Uterus (tissue), 4 donors: ENCODE results near the gene ERC2. TPM values are rescaled to one million over a fixed set of nuclear protein-coding genes. Genes with fewer than 3 reads are reported as not detected.

ENCODE experiments used
- DNase-seq, 2 donors: peaks; one replicate each; pipeline ENCODE4 v3.0.0-alpha.2; 2019 to 2020
- H3K27ac ChIP-seq, 2 donors: fragments of 200-600 bp; sonication (generic); 1 replicate in 1 of 2; 2 replicates in 1 of 2; pipeline ENCODE4 v1.5.1; 2016 to 2018
- H3K27me3 ChIP-seq, 2 donors: fragments of 200-600 bp; sonication (generic); one replicate each; pipeline ENCODE4 v1.5.1; 2018 to 2019; ENCODE audit warnings: control low read depth in 1 of 2
- H3K36me3 ChIP-seq, 2 donors: fragments of 200-600 bp; sonication (generic); one replicate each; pipeline ENCODE4 v1.5.1; 2019; ENCODE audit warnings: control low read depth in 1 of 2
- H3K4me1 ChIP-seq, 2 donors: fragments of 200-600 bp; sonication (generic); one replicate each; pipeline ENCODE4 v1.5.1; 2018 to 2019; ENCODE audit warnings: control low read depth in 1 of 2
- H3K4me3 ChIP-seq, 2 donors: fragments of 200-600 bp; sonication (generic); 1 replicate in 1 of 2; 2 replicates in 1 of 2; pipeline ENCODE4 v1.5.1; 2018 to 2019; ENCODE audit warnings: mild to moderate bottlenecking in 1 of 2
- H3K9me3 ChIP-seq, 2 donors: fragments of 200-600 bp; sonication (generic); one replicate each; pipeline ENCODE4 v1.5.1; 2019; ENCODE audit warnings: control low read depth in 1 of 2
- POLR2A ChIP-seq, 2 donors: fragments of 450-650 bp; IDR thresholded peaks; one replicate each; pipeline ENCODE4 v1.6.1; 2016; ENCODE audit warnings: antibody characterized with exemption in 2 of 2, mild to moderate bottlenecking in 1 of 2, moderate library complexity in 1 of 2
- intact Hi-C: fragments of 100-400 bp; cut with DNase I; formaldehyde crosslinking; loops from one replicate; pipeline ENCODE4 v1.15.1; 2023; ENCODE audit warnings: low total_unique reads
- total RNA-seq, 4 donors: library from RNA; depleted of rRNA in 3 of 4; stranded (reverse); fragments of >200 nt in 3 of 4; gene quantifications; one replicate each; pipeline versions ENCODE4 v1.1.0 to v1.2.4, GENCODE V29; 2014 to 2023
- TF ChIP-seq, protein P1 (sequence below), 4 experiments: fragments of 200-600 bp in 2 of 4; fragments of 450-650 bp in 2 of 4; sonication (generic) in 2 of 4; IDR thresholded peaks; one replicate each; pipeline ENCODE4 v1.5.1; 2016 to 2019; ENCODE audit warnings: antibody characterized with exemption in 4 of 4, mild to moderate bottlenecking in 2 of 4, moderate library complexity in 1 of 4
- donor health status: DM: yes; HTN: yes; CAD: no.

Gene ERC2
- total RNA-seq, 4 donors from 2014 or later = 1.7 to 5.5 TPM; not detected in 2

DNA sequence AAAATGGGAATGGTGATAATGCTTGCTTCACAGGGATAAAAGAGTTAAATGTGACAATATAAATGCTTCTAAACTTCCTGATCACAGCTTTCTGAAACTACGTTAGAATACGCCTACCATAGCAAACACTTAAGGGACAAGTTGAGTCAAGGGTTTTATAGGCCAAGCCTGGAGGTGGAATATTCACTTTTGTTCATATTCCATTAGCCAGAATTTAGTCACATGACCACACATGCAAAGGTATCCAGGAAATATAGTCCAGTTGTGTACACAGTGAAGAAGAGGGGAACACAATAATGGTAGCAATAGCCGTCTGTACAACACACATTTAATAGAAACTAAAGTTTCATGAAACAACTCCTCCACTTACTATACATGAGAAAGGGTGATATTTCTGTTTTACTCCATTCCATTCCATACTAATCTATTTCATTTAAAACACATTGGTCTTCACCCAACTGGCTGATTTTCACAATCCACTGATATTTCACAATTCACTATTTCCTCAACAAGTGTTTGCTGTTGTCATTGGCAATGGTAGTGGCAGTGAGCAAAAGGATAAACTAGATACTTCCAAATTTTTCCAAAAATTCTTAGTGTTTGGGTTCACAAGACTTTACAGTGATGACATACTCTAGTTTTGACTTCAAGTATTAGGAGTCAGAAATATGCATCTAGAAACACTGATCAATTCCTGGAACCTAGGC lies 270.9 kb downstream of the ERC2 start:
- Histone ChIP-seq H3K4me1 (no peaks in the 10 kb centered on the region), H3K27me3 (no peaks in the 10 kb centered on the region), H3K27ac (no peak overlapping the region), H3K4me3 (no peak overlapping the region), H3K9me3 (no peaks in the 10 kb centered on the region), H3K36me3 (no peaks in the 10 kb centered on the region)
- intact Hi-C loops = no loop called here
- no peak for DNase-seq
- TF ChIP-seq POLR2A (IDR thresholded peaks at IDR 0.05) = no peak
- TF ChIP-seq, protein P1, sequence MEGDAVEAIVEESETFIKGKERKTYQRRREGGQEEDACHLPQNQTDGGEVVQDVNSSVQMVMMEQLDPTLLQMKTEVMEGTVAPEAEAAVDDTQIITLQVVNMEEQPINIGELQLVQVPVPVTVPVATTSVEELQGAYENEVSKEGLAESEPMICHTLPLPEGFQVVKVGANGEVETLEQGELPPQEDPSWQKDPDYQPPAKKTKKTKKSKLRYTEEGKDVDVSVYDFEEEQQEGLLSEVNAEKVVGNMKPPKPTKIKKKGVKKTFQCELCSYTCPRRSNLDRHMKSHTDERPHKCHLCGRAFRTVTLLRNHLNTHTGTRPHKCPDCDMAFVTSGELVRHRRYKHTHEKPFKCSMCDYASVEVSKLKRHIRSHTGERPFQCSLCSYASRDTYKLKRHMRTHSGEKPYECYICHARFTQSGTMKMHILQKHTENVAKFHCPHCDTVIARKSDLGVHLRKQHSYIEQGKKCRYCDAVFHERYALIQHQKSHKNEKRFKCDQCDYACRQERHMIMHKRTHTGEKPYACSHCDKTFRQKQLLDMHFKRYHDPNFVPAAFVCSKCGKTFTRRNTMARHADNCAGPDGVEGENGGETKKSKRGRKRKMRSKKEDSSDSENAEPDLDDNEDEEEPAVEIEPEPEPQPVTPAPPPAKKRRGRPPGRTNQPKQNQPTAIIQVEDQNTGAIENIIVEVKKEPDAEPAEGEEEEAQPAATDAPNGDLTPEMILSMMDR (IDR thresholded peaks at IDR 0.05) = no peak

DNA sequence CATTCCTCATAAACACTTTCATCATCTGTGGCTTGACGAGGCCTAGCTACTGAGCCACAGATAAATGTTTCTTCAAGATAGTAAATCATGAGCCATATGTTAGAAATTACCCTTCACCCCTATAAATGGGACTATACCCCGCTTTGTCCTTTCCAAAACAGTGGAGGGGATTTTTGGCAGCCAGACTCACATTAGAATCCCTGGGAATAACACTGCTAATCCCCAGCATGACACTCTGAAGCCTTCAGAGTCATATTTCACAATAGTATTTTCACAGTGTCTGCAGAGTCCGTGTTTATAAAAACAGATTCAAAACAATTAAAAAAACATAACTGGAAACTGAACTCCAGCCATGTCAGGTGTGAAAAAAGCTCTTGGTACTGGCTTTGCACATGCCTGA lies 271.6 kb downstream of the ERC2 start:
- no peak for DNase-seq
- Histone ChIP-seq H3K4me1 (no peaks in the 10 kb centered on the region), H3K27ac (no peak overlapping the region), H3K36me3 (no peaks in the 10 kb centered on the region), H3K27me3 (no peaks in the 10 kb centered on the region), H3K9me3 (no peaks in the 10 kb centered on the region), H3K4me3 (no peak overlapping the region)
- intact Hi-C loops = no loop called here
- TF ChIP-seq, protein P1 (IDR thresholded peaks at IDR 0.05) = no peak
- TF ChIP-seq POLR2A (IDR thresholded peaks at IDR 0.05) = no peak

DNA sequence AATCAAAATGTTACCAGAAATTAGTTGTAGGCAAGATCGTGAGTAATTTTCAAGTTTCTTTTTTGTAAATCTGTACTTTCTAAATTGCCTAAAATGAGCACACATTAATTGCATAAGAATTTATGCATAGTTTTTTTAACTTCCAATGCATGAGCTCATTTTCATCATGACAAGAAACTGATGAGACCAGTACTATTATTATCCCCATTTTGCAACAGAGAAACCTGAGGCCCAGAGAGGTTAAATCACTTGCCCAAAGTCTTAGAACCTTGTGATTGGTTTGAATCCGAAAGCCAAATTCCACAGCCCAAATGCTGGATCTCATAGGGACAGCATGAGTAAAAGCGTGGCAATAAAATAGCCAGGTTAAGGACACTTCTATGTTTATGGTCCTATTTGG lies 274.7 kb downstream of the ERC2 start:
- Histone ChIP-seq H3K27me3 (no peaks in the 10 kb centered on the region), H3K9me3 (no peaks in the 10 kb centered on the region), H3K4me1 (no peaks in the 10 kb centered on the region), H3K4me3 (no peak overlapping the region), H3K36me3 (no peaks in the 10 kb centered on the region), H3K27ac (no peak overlapping the region)
- intact Hi-C loops = no loop called here
- DNase-seq = no peak
- TF ChIP-seq, protein P1 (IDR thresholded peaks at IDR 0.05) = no peak
- TF ChIP-seq POLR2A (IDR thresholded peaks at IDR 0.05) = no peak

DNA sequence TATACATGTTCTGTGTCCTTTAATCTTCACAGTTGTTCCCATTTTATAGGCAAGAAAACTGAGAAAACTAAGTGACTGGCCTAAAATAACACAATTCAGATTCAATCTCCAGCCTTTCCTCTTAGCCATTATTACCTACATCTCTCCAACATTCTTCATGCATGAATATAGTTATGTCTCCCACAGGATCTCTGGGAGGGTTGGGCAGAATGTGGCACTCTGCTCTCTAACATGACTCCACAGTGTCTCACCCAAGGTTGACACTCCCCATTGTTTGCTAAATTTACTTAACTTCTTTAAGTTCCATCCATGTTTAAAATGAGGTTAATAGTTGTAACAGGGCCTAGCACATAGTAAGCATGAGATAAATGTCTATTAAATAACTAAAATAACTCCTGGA lies 276.3 kb downstream of the ERC2 start:
- no peak overlapping the region for H3K4me3 ChIP-seq
- H3K4me1 ChIP-seq = no peaks in the 10 kb centered on the region
- H3K27me3 ChIP-seq = no peaks in the 10 kb centered on the region
- no peak for DNase-seq
- H3K27ac ChIP-seq = no peak overlapping the region
- no peaks in the 10 kb centered on the region for H3K36me3 ChIP-seq
- intact Hi-C loops = no loop called here
- H3K9me3 ChIP-seq = no peaks in the 10 kb centered on the region
- TF ChIP-seq POLR2A (IDR thresholded peaks at IDR 0.05) = no peak
- TF ChIP-seq, protein P1 (IDR thresholded peaks at IDR 0.05) = no peak

DNA sequence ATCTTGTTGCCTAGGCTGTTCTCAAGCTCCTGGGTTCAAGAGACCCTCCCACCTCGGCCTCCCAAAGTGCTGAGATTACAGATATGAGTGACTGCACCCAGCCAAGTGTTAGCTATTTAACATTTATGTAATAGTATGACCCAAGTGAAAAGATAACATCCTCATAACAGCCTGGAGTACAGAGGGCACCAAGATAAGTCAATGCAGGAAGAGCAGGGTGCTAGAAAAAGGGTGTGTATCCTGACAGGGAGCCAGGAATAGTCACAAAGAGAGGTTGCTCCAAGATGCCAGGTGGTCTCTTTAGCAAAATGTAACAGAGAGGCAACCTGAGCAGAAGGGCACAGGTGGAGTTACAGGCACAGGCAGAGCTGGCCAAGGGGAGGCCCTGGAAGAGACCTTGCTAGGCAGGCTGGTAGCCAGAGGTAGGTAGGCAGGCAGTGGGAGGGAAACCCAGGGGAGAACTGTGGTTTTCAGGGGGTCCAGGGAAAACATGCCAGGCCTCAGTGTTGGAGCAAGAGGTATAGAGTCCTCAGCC lies 277.4 kb downstream of the ERC2 start:
- no peaks in the 10 kb centered on the region for H3K9me3 ChIP-seq
- no peaks in the 10 kb centered on the region for H3K4me1 ChIP-seq
- TF ChIP-seq, protein P1 (IDR thresholded peaks at IDR 0.05) = no peak
- no peak for TF ChIP-seq POLR2A (IDR thresholded peaks at IDR 0.05)
- intact Hi-C loops = no loop called here
- no peaks in the 10 kb centered on the region for H3K36me3 ChIP-seq
- no peak overlapping the region for H3K27ac ChIP-seq
- H3K27me3 ChIP-seq = no peaks in the 10 kb centered on the region
- DNase-seq = no peak
- H3K4me3 ChIP-seq = no peak overlapping the region
